Prostate gland (tissue), 2 donors: ENCODE data around the gene PCDH9.

Experiments used
- CTCF ChIP-seq, 4 experiments: fragments of 200-600 bp in 2 of 4; fragments of 450-650 bp in 2 of 4; sonication (generic) in 2 of 4; IDR thresholded peaks; 1 replicate in 3 of 4; 2 replicates in 1 of 4; pipeline ENCODE4 v1.5.1; 2016 to 2019; ENCODE audit warnings: antibody characterized with exemption in 4 of 4, mild to moderate bottlenecking in 2 of 4, moderate library complexity in 2 of 4
- POLR2A ChIP-seq: fragments of 450-650 bp; IDR thresholded peaks from one replicate; pipeline ENCODE4 v1.6.1; 2016; ENCODE audit warnings: antibody characterized with exemption, mild to moderate bottlenecking
- POLR2AphosphoS5 ChIP-seq: sonication (generic); formaldehyde crosslinking; IDR thresholded peaks from one replicate; pipeline ENCODE4 v1.6.1; 2017; ENCODE audit warnings: antibody characterized with exemption

- TF ChIP-seq CTCF (IDR thresholded peaks at IDR 0.05) (no peak), POLR2A (no peak), POLR2AphosphoS5 (no peak)
These were observed 568.8 kb downstream of the PCDH9 start for GRCh38 chr13:66661336-66661735.
